ENCODE results near the gene PIM1. TPM values are rescaled to one million over a fixed set of nuclear protein-coding genes. Genes with fewer than 3 reads are reported as not detected.

The PIM1 gene
- total and polyA plus RNA-seq, 9 of the 15 experiments (the other 6 are each of a cell fraction or from before 2014, with no cell fraction given), result 19.0 to 789 (median 212) TPM

- TF ChIP-seq ZNF57 (CRISPR knock-in tag; IDR thresholded peaks at IDR 0.05), result no peak; the same call in 1 of the 2 replicates
- TF ChIP-seq AFF4 (CRISPR knock-in tag; IDR thresholded peaks at IDR 0.05), result no peak; the same call in none of the 2 replicates
- peak; percentile 98 for TF ChIP-seq SIRT6 (IDR thresholded peaks at IDR 0.05; ENCODE audit: low read depth, low read length)
- TF ChIP-seq SFPQ (IDR thresholded peaks at IDR 0.05; ENCODE audit: low read depth, low read length), result no peak
- peak; percentile 89; the same call in 1 of the 2 replicates for TF ChIP-seq E4F1 (CRISPR knock-in tag; IDR thresholded peaks at IDR 0.05; ENCODE audit: borderline replicate concordance)
- no peak; the same call in 1 of the 2 replicates for TF ChIP-seq ZNF609 (CRISPR knock-in tag; IDR thresholded peaks at IDR 0.05; ENCODE audit: borderline replicate concordance)
- TF ChIP-seq TRIM28 (IDR thresholded peaks at IDR 0.05), result no peak
- TF ChIP-seq SETDB1 (IDR thresholded peaks at IDR 0.05; ENCODE audit: low read length), result no peak
- no peak for TF ChIP-seq THRAP3 (IDR thresholded peaks at IDR 0.05; ENCODE audit: borderline replicate concordance)
- TF ChIP-seq HNRNPUL1 (IDR thresholded peaks at IDR 0.05; ENCODE audit: low read length), result no peak; the same call in 1 of the 2 replicates
- no peak for TF ChIP-seq RBM15 (IDR thresholded peaks at IDR 0.05; ENCODE audit: insufficient read depth, low read length)
Observed at GRCh38 chr6:37175332-37176267, 5.6 kb downstream of the PIM1 start (continued).
